AG09319 (cell line): ENCODE measurements around the gene UFM1.
A peak's percentile ranks its signal among the peaks of the same experiment; 100 is the strongest.

ENCODE experiments used
- DNase-seq: peaks from one replicate; pipeline ENCODE4 v3.0.0-alpha.2; 2010; ENCODE audit warnings: low read depth; ENCODE audit errors: extremely low read depth
- TF ChIP-seq, protein P1 (sequence below): IDR thresholded peaks from 2 replicates; pipeline ENCODE4 v1.5.1; 2011; ENCODE audit warnings: low read depth, mild to moderate bottlenecking, inconsistent platforms, low read length, moderate library complexity

Gene UFM1

DNA sequence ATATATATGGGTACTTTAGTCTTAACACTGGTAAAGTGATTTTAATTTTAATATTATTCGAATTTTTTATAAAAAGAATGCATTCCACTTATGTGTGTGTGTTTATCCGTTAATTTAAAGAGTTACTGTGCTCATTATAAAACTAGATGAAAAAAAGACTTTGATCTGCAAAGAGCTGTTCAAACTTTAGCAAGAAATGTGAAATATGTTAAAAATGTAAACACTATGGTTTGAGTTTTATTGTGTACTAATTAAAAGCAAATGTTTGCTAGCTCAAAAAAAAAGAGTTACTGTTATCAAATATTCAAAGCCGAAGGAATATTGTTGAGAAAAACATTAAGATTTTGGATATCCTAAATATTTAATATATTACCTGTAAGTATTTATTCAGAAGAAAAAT lies 34.5 kb downstream of the UFM1 start:
- TF ChIP-seq, protein P1, sequence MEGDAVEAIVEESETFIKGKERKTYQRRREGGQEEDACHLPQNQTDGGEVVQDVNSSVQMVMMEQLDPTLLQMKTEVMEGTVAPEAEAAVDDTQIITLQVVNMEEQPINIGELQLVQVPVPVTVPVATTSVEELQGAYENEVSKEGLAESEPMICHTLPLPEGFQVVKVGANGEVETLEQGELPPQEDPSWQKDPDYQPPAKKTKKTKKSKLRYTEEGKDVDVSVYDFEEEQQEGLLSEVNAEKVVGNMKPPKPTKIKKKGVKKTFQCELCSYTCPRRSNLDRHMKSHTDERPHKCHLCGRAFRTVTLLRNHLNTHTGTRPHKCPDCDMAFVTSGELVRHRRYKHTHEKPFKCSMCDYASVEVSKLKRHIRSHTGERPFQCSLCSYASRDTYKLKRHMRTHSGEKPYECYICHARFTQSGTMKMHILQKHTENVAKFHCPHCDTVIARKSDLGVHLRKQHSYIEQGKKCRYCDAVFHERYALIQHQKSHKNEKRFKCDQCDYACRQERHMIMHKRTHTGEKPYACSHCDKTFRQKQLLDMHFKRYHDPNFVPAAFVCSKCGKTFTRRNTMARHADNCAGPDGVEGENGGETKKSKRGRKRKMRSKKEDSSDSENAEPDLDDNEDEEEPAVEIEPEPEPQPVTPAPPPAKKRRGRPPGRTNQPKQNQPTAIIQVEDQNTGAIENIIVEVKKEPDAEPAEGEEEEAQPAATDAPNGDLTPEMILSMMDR: no peak
- DNase-seq: no peak

GRCh38 chr13:38385153-38385891 lies 35.7 kb downstream of the UFM1 start:
- DNase-seq: no peak
- TF ChIP-seq, protein P1: no peak

GRCh38 chr13:38386421-38386820 lies 36.8 kb downstream of the UFM1 start:
- TF ChIP-seq, protein P1: no peak
- DNase-seq: no peak

DNA sequence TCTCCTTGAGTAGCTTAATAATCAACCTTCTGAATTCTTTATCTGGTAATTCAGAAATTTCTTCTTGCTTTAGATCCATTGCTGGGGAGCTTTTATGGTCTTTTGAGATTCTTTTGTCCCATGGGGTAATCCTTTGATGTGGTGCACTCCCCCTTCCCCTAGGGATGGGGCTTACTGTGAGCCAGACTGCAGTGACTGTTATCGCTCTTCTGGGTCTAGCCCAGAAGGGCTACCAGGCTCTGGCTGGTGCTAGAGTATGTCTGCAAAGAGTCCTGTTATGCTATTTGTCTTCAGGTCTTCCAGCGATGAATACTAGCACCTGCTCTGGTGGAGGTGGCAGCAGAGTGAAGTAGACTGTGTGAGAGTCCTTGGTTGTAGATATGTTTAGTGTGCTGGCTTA lies 41.7 kb downstream of the UFM1 start:
- DNase-seq: no peak
- TF ChIP-seq, protein P1: no peak

DNA sequence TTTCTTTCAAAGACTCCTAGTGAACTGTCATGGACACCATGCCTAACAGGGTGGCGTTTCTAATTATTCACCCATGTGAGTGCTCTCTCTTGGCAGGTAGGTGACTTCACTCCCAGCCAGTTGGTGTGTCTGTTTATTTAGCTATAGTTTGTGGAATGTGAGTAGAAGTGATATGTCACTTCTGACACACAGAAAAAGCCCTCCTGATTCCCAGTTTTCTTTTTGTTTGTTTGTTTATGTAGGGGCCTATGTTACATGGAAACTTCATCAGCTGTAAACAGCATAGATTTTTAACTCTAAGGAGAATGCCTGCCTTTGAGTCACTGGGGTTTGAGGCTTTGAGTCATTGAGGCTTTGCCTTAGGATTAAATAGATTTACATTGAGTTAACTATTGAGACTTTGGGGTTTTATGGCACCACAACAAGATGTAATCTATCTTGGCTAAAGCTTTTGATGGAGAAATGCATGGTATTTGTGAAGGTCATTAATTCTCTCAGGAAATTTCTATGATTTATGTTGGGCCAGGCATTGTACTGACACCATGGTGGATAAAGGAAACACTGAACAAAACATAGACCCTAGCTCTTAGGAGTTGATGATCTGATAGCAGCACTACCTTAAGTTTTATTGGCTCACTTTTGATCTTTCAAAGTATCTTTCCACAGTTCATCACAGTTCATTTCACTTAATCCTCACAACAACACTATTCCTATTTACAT lies 45.3 kb downstream of the UFM1 start:
- TF ChIP-seq, protein P1: no peak
- DNase-seq: no peak

- no peak for DNase-seq
- TF ChIP-seq, protein P1: no peak
Measured at GRCh38 chr13:38395497-38395788, 45.8 kb downstream of the UFM1 start.

DNA sequence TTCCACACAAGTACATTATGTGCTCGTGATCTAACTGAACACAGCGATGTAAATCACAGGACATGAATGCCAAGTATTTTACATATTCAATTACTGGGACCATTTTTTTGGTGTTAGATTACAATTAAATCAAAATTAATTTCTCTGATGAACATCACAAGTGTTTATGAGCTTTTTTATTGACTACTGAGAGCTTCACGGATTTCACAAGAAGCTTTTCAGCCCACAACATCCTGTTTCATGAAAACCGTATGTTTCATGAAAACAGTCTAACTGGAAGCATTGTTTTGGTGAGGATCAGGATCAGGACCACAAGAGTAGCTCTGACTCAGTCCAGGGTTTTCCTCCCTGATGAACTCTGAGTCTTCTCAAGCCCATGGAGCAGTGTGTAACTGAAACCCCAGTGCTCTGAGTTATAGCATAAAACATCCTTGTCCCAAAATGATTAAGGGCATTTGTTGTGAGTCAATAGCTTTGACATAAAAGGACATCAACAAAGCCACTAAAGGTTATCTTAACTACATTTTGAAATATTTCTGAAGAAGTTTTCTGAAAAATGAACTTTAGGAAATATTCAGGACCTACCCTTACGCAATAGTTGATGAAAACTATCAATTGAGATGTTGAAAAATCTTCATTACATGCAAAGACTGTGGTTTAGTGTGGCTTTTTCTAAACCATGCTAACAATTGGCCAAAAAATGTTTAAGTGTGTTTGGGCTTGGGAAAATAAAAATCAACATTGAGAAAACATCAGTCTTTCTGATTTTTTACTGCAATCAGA lies 49.3 kb downstream of the UFM1 start:
- peak; percentile 64 for DNase-seq
- TF ChIP-seq, protein P1: no peak
